NOMO-1 treated with DMSO at 0.1 percent for 48 hours (cell line): Measurements from ENCODE around the gene CYP51A1.
"Not testable (repeated sequence)": the region's sequence is repeated elsewhere in the genome, so short reads cannot be mapped to it uniquely, and the experiment has no call there.

Experiments used
- DNase-seq: peaks from one replicate; lab custom pipeline; 2025; ENCODE audit not compliant: unreplicated experiment; lab: John Stamatoyannopoulos, UW

CYP51A1 gene

GRCh38 chr7:92131764-92132330, 2.4 kb downstream of the CYP51A1 start:
- DNase-seq, result peak; percentile 52

- no peak for DNase-seq
These were observed 3.2 kb downstream of the CYP51A1 start for GRCh38 chr7:92131093-92131492.

- DNase-seq, result peak; percentile 57
These were observed 12.6 kb downstream of the CYP51A1 start for GRCh38 chr7:92121681-92122080.

GRCh38 chr7:92119213-92119759, 15.0 kb downstream of the CYP51A1 start:
- no peak for DNase-seq

GRCh38 chr7:92116949-92117348, 17.3 kb downstream of the CYP51A1 start:
- no peak for DNase-seq

GRCh38 chr7:92115821-92116220, 18.5 kb downstream of the CYP51A1 start:
- DNase-seq, result no peak

- no peak for DNase-seq
These were observed 23.4 kb downstream of the CYP51A1 start for GRCh38 chr7:92110857-92111256.

GRCh38 chr7:92108821-92109220, 25.5 kb downstream of the CYP51A1 start:
- no peak for DNase-seq

- not testable (repeated sequence) for DNase-seq
These were observed 31.4 kb downstream of the CYP51A1 start for GRCh38 chr7:92102862-92103261.

GRCh38 chr7:92100534-92100933, 33.7 kb downstream of the CYP51A1 start:
- no peak for DNase-seq

GRCh38 chr7:92095380-92095779, 38.9 kb downstream of the CYP51A1 start:
- peak; percentile 97 for DNase-seq

GRCh38 chr7:92092210-92092609, 42.1 kb downstream of the CYP51A1 start:
- no peak for DNase-seq

GRCh38 chr7:92088266-92088665, 46.0 kb downstream of the CYP51A1 start:
- no peak for DNase-seq

GRCh38 chr7:92083922-92084321, 50.4 kb downstream of the CYP51A1 start:
- not testable (repeated sequence) for DNase-seq

GRCh38 chr7:92076509-92076908, 57.8 kb downstream of the CYP51A1 start:
- DNase-seq, result no peak

GRCh38 chr7:92075455-92076158, 58.7 kb downstream of the CYP51A1 start:
- DNase-seq, result no peak

- no peak for DNase-seq
These were observed 61.6 kb downstream of the CYP51A1 start for GRCh38 chr7:92072708-92073107.

GRCh38 chr7:92072121-92072520, 62.2 kb downstream of the CYP51A1 start:
- no peak for DNase-seq

- DNase-seq, result no peak
These were observed 63.2 kb downstream of the CYP51A1 start for GRCh38 chr7:92071032-92071431.

GRCh38 chr7:92064438-92065029, 69.7 kb downstream of the CYP51A1 start:
- DNase-seq, result no peak
